ENCODE results near the gene LYL1.

The LYL1 gene

DNA sequence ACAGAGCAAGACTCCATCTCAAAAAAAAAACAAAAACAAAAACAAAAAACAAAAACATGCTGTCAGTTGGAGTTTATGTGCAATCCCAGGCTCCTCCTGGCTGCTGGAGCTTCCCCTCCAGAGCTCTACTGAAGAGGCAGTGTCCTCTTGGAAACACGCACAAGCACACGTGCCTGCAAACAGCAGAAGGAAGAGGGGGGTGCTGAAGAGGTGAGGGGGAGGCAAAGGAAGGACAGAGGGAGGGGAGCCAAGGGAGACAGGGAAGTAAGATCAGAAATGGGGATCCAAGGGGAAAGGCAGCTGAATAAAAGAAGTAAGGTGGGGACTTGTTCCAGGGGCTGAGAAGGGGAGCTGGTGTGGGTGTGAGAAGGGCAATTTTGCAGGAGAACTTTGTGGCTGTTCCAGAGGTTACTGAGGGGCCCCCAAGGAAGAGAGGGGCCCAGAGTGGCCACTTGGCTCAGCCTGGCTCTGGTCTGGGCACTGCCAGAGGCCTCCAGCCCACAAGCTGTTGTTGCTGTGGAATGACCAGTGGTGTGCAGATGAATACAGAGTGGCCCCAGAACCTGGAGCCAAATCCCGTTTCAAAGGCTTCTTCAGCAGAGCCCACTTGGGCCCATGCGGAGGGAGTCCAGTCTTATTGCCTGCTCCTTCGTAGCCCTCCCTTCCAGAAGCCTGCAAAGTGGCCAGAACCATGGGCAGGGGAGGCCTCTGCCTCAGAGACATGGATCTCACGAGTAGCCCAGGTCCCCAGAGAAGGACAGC lies 34.4 kb downstream of the LYL1 start:
- in situ Hi-C loops (cut with HindIII; ENCODE audit: low sequenced_read_pairs), result no loop called here
- no peak for DNase-seq (ENCODE audit: low read depth, low spot score)
- no peak overlapping the region for H3K4me3 ChIP-seq (ENCODE audit: low read depth, low read length)
- TF ChIP-seq, protein P1, sequence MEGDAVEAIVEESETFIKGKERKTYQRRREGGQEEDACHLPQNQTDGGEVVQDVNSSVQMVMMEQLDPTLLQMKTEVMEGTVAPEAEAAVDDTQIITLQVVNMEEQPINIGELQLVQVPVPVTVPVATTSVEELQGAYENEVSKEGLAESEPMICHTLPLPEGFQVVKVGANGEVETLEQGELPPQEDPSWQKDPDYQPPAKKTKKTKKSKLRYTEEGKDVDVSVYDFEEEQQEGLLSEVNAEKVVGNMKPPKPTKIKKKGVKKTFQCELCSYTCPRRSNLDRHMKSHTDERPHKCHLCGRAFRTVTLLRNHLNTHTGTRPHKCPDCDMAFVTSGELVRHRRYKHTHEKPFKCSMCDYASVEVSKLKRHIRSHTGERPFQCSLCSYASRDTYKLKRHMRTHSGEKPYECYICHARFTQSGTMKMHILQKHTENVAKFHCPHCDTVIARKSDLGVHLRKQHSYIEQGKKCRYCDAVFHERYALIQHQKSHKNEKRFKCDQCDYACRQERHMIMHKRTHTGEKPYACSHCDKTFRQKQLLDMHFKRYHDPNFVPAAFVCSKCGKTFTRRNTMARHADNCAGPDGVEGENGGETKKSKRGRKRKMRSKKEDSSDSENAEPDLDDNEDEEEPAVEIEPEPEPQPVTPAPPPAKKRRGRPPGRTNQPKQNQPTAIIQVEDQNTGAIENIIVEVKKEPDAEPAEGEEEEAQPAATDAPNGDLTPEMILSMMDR (IDR thresholded peaks at IDR 0.05; ENCODE audit: low read depth, low read length), result no peak

- in situ Hi-C loops (cut with HindIII; ENCODE audit: low sequenced_read_pairs), result no loop called here
- TF ChIP-seq, protein P1 (IDR thresholded peaks at IDR 0.05; ENCODE audit: low read depth, low read length), result no peak
- no peak for DNase-seq (ENCODE audit: low read depth, low spot score)
- H3K4me3 ChIP-seq (ENCODE audit: low read depth, low read length), result no peak overlapping the region
These were observed 35.5 kb downstream of the LYL1 start for GRCh38 chr19:13066933-13067807.

DNA sequence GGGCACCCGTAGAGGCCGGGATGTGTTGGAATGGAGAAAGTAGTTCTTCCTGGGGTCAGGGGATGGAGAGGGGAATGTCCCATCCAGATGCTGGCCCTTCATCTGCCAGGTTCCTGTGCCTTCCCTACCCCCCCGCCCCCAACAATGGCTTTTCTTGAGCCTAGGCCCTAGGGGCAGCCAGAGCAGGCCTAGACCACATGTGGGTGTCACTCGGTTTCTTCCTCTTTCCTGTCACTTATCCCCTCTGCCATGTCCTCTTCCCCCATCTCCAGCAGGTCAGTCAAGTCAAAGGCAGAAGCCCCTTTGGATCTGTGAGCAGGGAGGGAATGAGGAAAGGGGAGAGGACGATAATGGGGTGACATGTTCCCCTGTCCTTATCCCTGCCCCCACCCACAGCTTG lies 36.4 kb downstream of the LYL1 start:
- TF ChIP-seq, protein P1 (IDR thresholded peaks at IDR 0.05; ENCODE audit: low read depth, low read length), result no peak
- in situ Hi-C loops (cut with HindIII; ENCODE audit: low sequenced_read_pairs), result no loop called here
- DNase-seq (ENCODE audit: low read depth, low spot score), result no peak
- H3K4me3 ChIP-seq (ENCODE audit: low read depth, low read length), result no peak overlapping the region

- no peak overlapping the region for H3K4me3 ChIP-seq (ENCODE audit: low read depth, low read length)
- no peak for DNase-seq (ENCODE audit: low read depth, low spot score)
- TF ChIP-seq, protein P1 (IDR thresholded peaks at IDR 0.05; ENCODE audit: low read depth, low read length), result no peak
- in situ Hi-C loops (cut with HindIII; ENCODE audit: low sequenced_read_pairs), result no loop called here
These were observed 38.6 kb downstream of the LYL1 start for GRCh38 chr19:13064092-13064489.

DNA sequence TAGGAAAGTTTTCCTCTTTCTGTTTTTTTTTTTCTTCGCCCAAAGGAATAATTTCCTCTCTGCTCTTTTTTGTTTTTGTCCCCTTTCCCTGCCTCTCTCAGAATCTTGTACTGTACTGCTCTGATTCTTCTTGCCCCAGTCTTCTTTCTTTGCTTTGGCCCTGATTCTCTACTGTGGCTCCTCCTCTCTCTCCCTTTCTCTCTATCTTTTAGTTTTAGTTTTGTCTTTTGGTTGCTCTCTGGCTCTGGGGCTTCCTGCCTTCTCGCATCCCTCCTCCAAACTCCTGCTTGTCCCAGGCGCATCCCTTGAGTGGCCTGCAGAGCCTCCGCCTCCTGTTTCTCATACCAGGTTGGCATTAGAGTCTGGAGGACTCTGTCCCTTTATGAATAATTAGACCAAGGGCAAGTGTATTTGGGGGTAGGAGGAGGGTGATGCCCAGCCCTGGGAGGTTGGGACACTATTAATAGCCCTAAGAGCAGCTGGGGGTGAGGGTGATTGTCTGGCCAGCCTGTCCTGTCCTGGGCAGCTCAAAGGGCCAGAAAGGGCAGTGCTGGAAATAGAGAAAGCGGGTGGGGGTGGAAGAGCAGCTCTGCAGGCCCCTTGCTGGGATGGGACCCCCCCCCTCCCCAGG lies 39.1 kb downstream of the LYL1 start:
- TF ChIP-seq, protein P1 (IDR thresholded peaks at IDR 0.05; ENCODE audit: low read depth, low read length), result no peak
- no peak overlapping the region for H3K4me3 ChIP-seq (ENCODE audit: low read depth, low read length)
- in situ Hi-C loops (cut with HindIII; ENCODE audit: low sequenced_read_pairs), result no loop called here
- no peak for DNase-seq (ENCODE audit: low read depth, low spot score)

DNA sequence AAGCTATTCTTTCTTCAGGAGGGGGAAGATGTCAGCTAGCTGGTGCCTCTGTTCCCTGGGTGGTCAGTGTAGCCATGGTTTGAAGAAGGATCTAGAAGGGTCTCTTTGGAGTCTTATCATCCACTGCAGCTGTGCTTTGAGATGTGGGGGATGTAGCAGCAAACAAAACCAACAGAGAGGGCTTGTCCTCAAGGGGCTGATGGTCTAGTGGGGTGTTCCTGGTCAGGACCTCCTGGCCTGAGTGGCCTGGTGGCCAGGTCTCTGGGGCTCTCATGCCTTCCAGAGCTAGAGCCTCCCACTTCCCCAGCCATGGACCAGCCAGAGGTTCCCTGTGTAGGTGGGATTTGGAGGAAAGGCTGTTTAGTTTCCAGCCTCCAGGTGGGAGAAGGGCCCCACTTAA lies 40.3 kb downstream of the LYL1 start:
- H3K4me3 ChIP-seq (ENCODE audit: low read depth, low read length), result no peak overlapping the region
- TF ChIP-seq, protein P1 (IDR thresholded peaks at IDR 0.05; ENCODE audit: low read depth, low read length), result no peak
- in situ Hi-C loops (cut with HindIII; ENCODE audit: low sequenced_read_pairs), result no loop called here
- no peak for DNase-seq (ENCODE audit: low read depth, low spot score)

All from astrocyte of the spinal cord (primary cell).